ENCODE data around the gene SDC3.

The SDC3 gene

DNA sequence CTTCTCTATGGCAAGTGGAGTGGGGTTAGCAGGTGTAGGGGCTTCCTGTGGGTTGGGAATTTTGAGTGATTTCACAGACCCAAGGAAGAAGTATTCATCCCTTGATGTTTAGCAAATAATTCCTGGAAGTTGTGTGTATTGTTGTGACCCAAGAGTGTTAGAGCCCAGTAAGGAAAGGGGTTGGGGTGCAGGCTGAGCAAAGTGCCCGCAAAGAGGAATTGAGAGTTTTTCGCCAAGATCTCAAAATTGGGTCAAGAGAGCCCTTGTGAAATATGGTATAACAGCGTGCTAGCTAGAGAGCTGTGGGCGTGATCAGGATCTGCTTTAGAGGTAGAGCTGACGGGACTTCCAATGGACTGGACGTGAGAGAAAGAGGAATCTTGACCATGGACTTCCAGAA is 78.0 kb downstream of the SDC3 start:
- no peaks in the 10 kb centered on the region for H3K79me2 ChIP-seq (ENCODE audit: control insufficient read depth, insufficient read depth, low read length, unreplicated experiment)
- peaks cover 14% of the 10 kb centered on the region for H3K27me3 ChIP-seq (ENCODE audit: insufficient read depth, low read length)
- H3K4me3 ChIP-seq (ENCODE audit: low read depth, low read length) = no peak overlapping the region
- H3K4me1 ChIP-seq (ENCODE audit: control insufficient read depth, insufficient read depth, low read length, unreplicated experiment) = no peaks in the 10 kb centered on the region
- no peak overlapping the region for H2AFZ ChIP-seq (ENCODE audit: low read length, unreplicated experiment)
- H3K27ac ChIP-seq (ENCODE audit: low read depth, low read length) = no peak overlapping the region
- no peaks in the 10 kb centered on the region for H3K36me3 ChIP-seq (ENCODE audit: insufficient read depth, low read length)

DNA sequence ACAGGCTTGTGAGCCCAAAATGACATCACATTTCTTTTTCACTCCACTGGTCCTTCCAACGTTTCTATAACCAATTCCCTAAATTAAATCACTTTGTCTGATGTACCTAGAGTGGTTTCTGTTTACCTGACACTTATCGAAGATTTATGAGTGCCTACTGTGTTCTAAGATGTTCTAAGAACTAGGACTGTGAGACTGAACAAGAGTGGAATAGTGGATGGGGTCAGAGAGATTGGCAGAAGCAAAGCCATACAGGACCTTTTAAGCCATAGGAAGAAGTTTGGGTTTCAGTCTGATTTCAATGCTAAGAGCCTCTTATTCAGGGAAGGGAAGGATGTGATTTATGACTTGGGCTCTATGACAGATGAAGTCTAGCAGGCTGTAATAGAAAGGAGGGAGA is 78.7 kb downstream of the SDC3 start:
- H3K27me3 ChIP-seq (ENCODE audit: insufficient read depth, low read length) = peaks cover 14% of the 10 kb centered on the region
- H3K27ac ChIP-seq (ENCODE audit: low read depth, low read length) = no peak overlapping the region
- H3K79me2 ChIP-seq (ENCODE audit: control insufficient read depth, insufficient read depth, low read length, unreplicated experiment) = no peaks in the 10 kb centered on the region
- no peak overlapping the region for H3K4me3 ChIP-seq (ENCODE audit: low read depth, low read length)
- H3K36me3 ChIP-seq (ENCODE audit: insufficient read depth, low read length) = no peaks in the 10 kb centered on the region
- no peak overlapping the region for H2AFZ ChIP-seq (ENCODE audit: low read length, unreplicated experiment)
- peaks cover 4% of the 10 kb centered on the region for H3K4me1 ChIP-seq (ENCODE audit: control insufficient read depth, insufficient read depth, low read length, unreplicated experiment)

DNA sequence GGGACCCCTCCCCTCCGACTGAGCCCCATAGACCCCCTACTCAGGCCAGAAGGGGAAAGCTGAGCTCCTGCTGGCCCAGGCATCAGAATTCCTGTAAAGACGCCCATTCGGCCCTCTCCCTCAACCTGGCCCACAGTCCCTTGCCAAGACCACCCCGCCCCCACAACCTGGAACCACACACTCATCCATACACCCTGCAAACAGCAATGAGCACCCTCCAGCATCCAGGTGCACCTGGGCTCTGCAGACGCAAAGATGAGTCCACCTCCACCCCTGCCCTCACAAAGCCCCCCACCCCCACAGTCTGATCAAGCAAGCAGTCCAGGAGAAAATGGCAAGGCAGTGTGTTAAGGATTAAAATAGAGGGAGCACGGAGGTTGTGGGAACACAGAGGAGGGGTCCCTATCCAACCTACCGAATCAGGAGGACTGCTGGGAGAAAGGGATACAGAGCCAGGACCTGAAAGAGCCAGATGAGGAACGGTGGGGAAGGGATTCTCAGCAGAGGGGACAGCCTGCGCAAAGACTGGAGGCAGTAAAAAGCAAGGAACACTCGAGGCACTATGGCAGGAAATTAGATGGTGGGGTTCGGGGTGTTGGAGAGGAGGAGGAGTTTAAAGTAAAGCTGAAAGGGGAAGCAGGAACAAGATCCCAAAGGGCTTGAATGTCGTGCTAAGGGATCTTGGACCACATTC is 83.7 kb downstream of the SDC3 start:
- Histone ChIP-seq H3K27me3 (ENCODE audit: insufficient read depth, low read length) (peaks cover 11% of the 10 kb centered on the region), H3K27ac (ENCODE audit: low read depth, low read length) (no peak overlapping the region), H3K4me1 (ENCODE audit: control insufficient read depth, insufficient read depth, low read length, unreplicated experiment) (peaks cover 18% of the 10 kb centered on the region), H3K79me2 (ENCODE audit: control insufficient read depth, insufficient read depth, low read length, unreplicated experiment) (no peaks in the 10 kb centered on the region), H3K4me3 (ENCODE audit: low read depth, low read length) (peak overlapping the region; percentile 79), H3K36me3 (ENCODE audit: insufficient read depth, low read length) (no peaks in the 10 kb centered on the region), H2AFZ (ENCODE audit: low read length, unreplicated experiment) (no peak overlapping the region)

DNA sequence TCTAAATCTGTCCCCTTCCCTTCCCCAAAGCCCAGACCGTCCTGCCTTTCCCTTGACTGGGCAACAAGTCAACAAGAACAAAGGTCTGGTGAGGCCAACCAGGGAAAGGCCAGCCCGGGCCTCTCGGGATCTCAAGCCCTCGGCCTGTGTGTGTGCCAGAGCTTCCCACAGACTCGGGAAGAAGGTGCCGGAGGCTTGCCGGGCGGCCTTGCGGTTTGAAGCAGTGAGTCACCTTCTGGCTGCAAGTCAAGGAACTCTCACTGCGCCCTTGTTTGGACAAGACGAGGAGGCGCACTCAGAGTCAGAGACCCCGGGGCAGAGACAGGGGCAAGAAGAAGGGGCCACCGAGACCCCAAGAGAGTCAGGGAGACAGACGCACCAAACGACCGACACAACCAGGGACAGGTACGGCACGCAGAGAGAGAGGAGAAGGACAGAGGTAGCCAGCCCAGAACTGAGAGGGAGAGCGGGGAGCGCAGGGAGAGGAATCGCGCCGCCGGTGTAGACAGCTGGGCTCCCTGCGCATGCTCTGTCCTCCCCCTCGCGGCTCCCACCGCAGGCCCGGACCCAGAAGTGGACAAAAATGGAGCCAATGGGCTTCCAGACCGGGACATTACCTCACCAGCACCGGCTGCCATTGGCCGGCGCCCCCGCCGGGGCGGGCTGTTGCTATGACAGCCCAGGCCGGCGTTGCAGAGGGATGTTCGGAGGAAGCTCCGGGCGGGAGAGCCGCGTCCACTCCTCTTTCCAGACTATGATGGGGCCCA is 84.4 kb downstream of the SDC3 start:
- H2AFZ ChIP-seq (ENCODE audit: low read length, unreplicated experiment) = peak overlapping the region; percentile 76
- peaks cover 9% of the 10 kb centered on the region for H3K27me3 ChIP-seq (ENCODE audit: insufficient read depth, low read length)
- peak overlapping the region; percentile 88 for H3K27ac ChIP-seq (ENCODE audit: low read depth, low read length)
- H3K4me3 ChIP-seq (ENCODE audit: low read depth, low read length) = peak overlapping the region; percentile 79
- no peaks in the 10 kb centered on the region for H3K36me3 ChIP-seq (ENCODE audit: insufficient read depth, low read length)
- peaks cover 18% of the 10 kb centered on the region for H3K4me1 ChIP-seq (ENCODE audit: control insufficient read depth, insufficient read depth, low read length, unreplicated experiment)
- H3K79me2 ChIP-seq (ENCODE audit: control insufficient read depth, insufficient read depth, low read length, unreplicated experiment) = no peaks in the 10 kb centered on the region

DNA sequence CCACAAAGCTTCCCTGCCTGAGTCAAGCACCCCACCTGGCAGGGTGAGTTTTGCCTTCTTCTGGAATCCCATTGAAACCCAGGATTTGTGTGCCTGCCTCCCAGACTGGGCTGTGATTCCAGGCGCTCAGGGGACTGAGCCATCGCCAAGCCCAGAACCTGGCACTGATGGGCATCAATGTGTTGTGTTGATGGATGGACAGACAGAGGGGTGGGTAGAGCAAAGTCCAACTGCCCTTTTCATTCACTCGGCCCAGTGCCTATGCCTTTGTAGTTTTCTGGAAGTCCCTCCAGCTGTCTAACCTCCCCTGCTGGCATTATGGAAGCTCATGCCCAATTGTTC is 85.0 kb downstream of the SDC3 start:
- Histone ChIP-seq H3K27me3 (ENCODE audit: insufficient read depth, low read length) (peaks cover 4% of the 10 kb centered on the region), H3K36me3 (ENCODE audit: insufficient read depth, low read length) (no peaks in the 10 kb centered on the region), H3K79me2 (ENCODE audit: control insufficient read depth, insufficient read depth, low read length, unreplicated experiment) (no peaks in the 10 kb centered on the region), H3K4me3 (ENCODE audit: low read depth, low read length) (peak overlapping the region; percentile 79; the same call in 1 of the 2 replicates), H3K27ac (ENCODE audit: low read depth, low read length) (peak overlapping the region; percentile 88), H2AFZ (ENCODE audit: low read length, unreplicated experiment) (no peak overlapping the region), H3K4me1 (ENCODE audit: control insufficient read depth, insufficient read depth, low read length, unreplicated experiment) (peaks cover 18% of the 10 kb centered on the region)

DNA sequence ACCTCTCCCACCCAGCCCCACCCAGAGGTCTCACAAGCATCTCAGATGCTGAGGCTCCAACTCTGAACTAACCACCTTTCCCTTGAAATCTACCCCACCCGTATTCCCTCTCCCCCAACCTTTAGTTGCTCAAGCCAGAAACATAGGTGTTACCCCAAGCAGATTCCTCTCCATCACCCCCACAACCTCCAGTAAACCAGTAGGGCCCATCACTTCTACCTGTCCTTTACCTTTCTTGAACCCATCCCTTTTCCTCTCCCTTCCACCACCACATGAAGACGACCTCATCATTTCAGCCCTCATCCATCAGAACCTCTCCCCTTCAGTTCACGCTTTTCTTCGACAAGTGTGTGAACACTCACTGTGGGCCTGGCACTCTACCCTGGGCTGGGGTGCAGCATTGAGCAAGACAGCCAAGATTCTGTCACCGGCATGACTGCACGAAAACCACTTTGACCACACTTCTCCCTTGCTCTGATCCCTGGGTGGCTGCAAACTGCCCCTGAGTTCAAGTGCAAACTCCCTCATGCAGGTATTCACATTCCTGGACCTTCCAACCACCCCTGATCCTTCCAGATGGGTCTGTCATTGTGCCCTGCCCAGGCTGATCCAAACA is 85.5 kb downstream of the SDC3 start:
- no peak overlapping the region for H2AFZ ChIP-seq (ENCODE audit: low read length, unreplicated experiment)

DNA sequence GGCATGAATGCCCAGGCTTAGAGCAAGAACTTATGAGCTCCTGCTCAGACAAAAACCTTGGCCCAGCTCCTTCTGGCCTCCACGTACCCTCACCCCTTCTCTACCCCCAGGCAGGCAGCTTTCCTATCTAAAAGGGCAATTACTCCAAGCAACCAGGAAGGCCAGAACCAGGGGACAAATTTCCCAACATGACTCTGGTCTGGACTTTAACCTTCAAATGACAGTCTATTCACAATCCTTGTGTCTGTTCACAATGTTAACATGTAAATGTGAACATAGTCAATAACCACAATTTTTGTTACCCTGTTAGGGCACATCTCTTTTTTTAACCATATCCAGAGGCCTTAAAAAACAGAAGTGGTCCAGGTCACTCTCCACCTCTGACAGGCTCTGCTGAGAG is 86.6 kb downstream of the SDC3 start:
- no peaks in the 10 kb centered on the region for H3K79me2 ChIP-seq (ENCODE audit: control insufficient read depth, insufficient read depth, low read length, unreplicated experiment)
- H3K36me3 ChIP-seq (ENCODE audit: insufficient read depth, low read length) = no peaks in the 10 kb centered on the region
- peaks cover 4% of the 10 kb centered on the region for H3K27me3 ChIP-seq (ENCODE audit: insufficient read depth, low read length)
- no peak overlapping the region for H2AFZ ChIP-seq (ENCODE audit: low read length, unreplicated experiment)
- H3K4me3 ChIP-seq (ENCODE audit: low read depth, low read length) = no peak overlapping the region
- H3K27ac ChIP-seq (ENCODE audit: low read depth, low read length) = no peak overlapping the region
- peaks cover 19% of the 10 kb centered on the region for H3K4me1 ChIP-seq (ENCODE audit: control insufficient read depth, insufficient read depth, low read length, unreplicated experiment)

More for the DNA sequence above, 85.5 kb downstream of the SDC3 start:
- Histone ChIP-seq H3K27ac (ENCODE audit: low read depth, low read length) (peak overlapping the region; percentile 88; the same call in 1 of the 2 replicates), H3K4me3 (ENCODE audit: low read depth, low read length) (0 out of 2 replicates have a peak overlapping the region, but pooled peaks have one; percentile 79), H3K36me3 (ENCODE audit: insufficient read depth, low read length) (no peaks in the 10 kb centered on the region), H3K27me3 (ENCODE audit: insufficient read depth, low read length) (peaks cover 4% of the 10 kb centered on the region), H3K79me2 (ENCODE audit: control insufficient read depth, insufficient read depth, low read length, unreplicated experiment) (no peaks in the 10 kb centered on the region), H3K4me1 (ENCODE audit: control insufficient read depth, insufficient read depth, low read length, unreplicated experiment) (peaks cover 18% of the 10 kb centered on the region)

DNA sequence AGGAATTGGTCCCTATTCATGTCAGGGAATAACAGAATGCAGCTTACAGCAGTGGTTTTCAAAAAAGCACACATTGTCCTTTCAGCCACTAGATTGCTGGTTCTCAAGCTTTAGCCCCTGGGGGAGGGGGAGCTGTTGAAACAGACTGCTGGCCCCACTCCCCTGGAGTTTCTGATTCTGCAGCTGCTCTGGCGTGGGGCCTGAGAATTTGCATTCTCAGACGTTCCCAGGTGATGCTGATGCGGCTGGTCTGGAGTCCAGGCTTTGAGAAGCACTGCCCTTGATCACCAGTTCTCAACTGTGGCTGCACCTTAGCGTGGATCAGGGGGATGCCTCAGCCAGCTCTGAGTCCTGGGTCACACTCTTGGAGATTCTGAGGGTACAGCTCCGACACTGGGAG is 88.3 kb downstream of the SDC3 start:
- Histone ChIP-seq H3K27ac (ENCODE audit: low read depth, low read length) (no peak overlapping the region), H2AFZ (ENCODE audit: low read length, unreplicated experiment) (no peak overlapping the region), H3K27me3 (ENCODE audit: insufficient read depth, low read length) (no peaks in the 10 kb centered on the region), H3K4me1 (ENCODE audit: control insufficient read depth, insufficient read depth, low read length, unreplicated experiment) (peaks cover 29% of the 10 kb centered on the region), H3K36me3 (ENCODE audit: insufficient read depth, low read length) (no peaks in the 10 kb centered on the region), H3K4me3 (ENCODE audit: low read depth, low read length) (no peak overlapping the region), H3K79me2 (ENCODE audit: control insufficient read depth, insufficient read depth, low read length, unreplicated experiment) (no peaks in the 10 kb centered on the region)
